Measurements from ENCODE around the gene ADD2.

ADD2 gene

DNA sequence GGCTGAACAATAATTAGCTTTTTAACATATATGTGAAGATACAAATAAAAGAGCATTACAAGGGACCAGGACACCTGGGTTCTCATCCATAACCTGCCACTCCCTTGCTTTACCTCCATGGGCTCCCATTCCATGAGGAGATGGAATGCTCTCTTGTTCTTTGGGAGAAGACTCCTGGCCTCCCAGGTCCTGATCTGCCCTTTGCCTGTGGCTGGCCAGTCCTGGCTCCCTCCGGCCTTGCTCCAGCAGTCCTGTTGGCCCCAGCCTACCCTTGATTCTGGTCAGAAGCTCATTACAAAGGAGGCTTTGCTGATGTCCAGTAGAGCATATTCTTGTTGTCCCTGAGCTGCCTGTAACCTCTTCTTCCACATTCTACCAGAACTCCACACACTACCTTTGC is 60.3 kb downstream of the ADD2 start:
- in situ Hi-C loops (cut with HindIII; ENCODE audit: low sequenced_read_pairs) = no loop called here

DNA sequence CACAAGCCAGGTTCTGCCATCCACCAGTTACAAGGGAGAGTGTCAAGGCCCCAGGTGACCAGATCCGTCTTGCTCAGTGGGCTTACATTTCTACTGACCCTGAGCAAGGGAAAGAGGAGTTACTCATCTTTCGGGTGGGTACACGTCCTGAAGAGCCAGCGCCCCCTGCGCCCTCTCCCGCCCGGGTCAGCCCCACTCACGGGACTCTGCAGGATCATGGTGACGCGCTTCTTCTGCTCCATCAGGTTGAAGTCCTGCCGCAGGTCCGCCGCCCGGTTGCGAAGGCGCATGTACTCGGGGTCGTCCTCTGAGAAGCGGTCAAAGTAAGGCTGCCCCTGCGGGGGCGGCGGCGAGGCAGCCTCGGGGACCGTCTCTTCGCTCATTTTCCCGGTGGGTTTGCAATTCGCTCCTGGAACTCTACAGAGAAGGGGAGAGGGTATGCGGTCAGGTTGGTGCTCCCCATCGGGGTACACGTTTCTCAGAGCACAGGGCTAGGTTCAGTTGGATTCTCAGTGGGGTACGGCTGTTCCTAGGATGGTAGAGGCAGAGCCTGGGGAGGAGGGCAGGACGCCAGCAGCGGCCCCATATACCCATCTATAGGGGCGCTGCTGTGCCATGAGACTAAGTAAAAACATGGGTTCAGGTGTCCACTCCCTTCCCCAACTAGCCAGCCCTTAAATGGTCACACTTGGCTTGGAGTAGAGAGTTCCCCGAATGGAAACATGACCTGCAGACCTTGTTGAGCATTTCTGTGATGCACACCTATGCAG is 61.8 kb downstream of the ADD2 start:
- in situ Hi-C loops (cut with HindIII; ENCODE audit: low sequenced_read_pairs) = no loop called here

DNA sequence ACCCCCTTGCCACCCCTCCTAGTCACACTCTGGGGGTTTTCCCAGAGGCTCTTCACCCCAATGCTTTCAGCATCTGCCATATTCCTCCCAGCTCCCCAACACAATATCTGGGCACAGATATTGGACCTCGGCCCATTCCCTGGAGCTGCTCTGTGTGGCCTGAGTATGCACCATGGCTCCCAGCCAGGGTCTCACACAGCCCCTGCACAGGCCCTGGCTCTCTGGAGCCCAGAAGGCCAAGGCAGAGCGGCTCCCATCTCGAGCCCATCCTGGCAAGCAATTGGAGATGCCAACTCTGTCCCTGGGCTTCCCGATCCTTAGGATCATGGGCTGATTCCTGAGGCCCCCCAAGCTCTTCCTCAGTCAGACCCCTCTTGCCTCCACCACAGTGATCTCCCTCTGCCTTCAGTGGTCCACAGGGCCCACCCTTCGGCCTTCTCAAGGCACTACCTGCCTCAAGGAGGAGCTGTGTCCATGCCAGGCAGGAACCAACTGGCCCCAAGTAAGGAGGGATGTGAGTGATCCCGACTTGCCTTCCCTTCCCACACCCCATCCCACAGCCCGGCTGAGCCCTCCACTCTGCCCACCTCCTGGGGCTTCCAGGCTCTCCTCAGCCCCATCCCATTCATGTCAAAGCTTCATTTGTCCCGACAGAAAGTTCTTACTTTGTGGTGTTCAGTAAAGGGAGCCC is 62.7 kb downstream of the ADD2 start:
- in situ Hi-C loops (cut with HindIII; ENCODE audit: low sequenced_read_pairs) = no loop called here

GRCh38 chr2:70703900-70704549 is 64.0 kb downstream of the ADD2 start:
- in situ Hi-C loops (cut with HindIII; ENCODE audit: low sequenced_read_pairs) = no loop called here

DNA sequence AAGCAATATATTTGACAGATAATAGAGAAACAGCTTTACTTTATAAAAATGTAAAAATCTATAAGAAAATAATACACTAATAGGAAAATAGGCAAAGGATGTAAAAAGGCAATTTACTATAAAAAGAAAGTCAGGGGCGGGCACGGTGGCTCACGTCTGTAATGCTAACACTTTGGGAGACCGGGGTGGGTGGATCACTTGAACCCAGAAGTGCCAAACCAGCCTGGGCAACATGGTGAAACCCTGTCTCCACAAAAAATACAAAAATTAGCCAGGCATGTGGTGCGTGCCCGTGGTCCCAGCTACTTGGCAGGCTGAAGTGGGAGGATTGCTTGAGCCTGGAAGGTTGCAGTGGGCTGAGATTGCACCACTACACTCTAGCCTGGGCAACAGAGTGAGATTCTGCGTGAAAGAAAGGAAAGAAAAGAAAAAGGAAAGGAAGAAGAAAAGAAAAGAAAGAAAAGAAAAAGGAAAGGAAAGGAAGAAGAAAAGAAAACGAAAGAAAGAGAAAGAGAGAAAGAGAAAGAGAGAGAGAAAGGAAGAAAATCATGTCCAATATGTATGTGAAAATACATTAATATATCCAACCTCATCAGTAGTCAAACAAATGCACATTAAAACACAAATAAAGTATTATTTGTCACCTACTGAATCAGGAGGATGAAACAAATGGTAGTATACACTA is 65.1 kb downstream of the ADD2 start:
- in situ Hi-C loops (cut with HindIII; ENCODE audit: low sequenced_read_pairs) = no loop called here

DNA sequence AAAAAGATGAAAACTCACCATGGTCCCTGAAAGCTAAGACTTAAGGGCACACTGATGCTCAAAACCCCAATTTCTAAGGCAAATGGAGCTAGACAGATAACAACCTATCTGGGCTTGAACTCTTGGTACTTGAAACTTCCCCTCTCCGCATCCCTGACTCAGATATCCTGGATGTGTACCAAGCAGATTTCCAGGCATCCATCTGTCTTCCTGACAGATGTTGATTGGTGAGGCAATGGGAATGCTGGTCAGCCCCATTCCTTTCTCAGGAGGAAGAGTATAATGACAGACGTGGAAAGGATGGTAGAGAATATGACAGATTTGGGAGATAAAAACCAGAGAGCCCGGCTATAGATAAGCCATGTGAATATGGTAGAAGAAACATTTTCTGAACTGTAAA is 69.2 kb downstream of the ADD2 start:
- in situ Hi-C loops (cut with HindIII; ENCODE audit: low sequenced_read_pairs) = loop anchor here (5.0 kb wide), 1 partner anchor 58 kb away; no protein-coding TSS in a partner anchor

GRCh38 chr2:70697603-70698383 is 70.2 kb downstream of the ADD2 start:
- in situ Hi-C loops (cut with HindIII; ENCODE audit: low sequenced_read_pairs) = loop anchor here (5.0 kb wide), 1 partner anchor 60 kb away; no protein-coding TSS in a partner anchor

- in situ Hi-C loops (cut with HindIII; ENCODE audit: low sequenced_read_pairs) = loop anchor here (5.0 kb wide), 1 partner anchor 61 kb away; no protein-coding TSS in a partner anchor
Measured at GRCh38 chr2:70696142-70696541, 71.9 kb downstream of the ADD2 start.

- in situ Hi-C loops (cut with HindIII; ENCODE audit: low sequenced_read_pairs) = no loop called here
Measured at GRCh38 chr2:70692256-70692655, 75.7 kb downstream of the ADD2 start.

GRCh38 chr2:70691497-70692140 is 76.4 kb downstream of the ADD2 start:
- in situ Hi-C loops (cut with HindIII; ENCODE audit: low sequenced_read_pairs) = no loop called here

- in situ Hi-C loops (cut with HindIII; ENCODE audit: low sequenced_read_pairs) = no loop called here
Measured at GRCh38 chr2:70690846-70691245, 77.2 kb downstream of the ADD2 start.

GRCh38 chr2:70688427-70688826 is 79.6 kb downstream of the ADD2 start:
- in situ Hi-C loops (cut with HindIII; ENCODE audit: low sequenced_read_pairs) = no loop called here

DNA sequence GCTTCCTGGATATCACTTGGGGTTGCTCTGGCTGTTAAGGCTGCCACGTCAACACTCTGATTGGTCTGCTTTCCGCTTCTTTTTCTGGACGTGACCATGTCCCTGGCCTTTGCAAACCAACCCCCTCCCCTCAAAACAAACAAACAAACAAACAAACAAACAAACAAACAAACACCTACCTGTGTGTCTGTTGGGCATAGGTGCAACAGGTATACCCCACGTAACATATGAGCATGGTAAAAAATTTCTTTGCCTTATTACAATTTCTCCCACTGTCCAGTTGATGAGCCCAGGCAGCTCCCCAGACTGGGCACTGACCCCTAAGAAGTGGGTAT is 80.6 kb downstream of the ADD2 start:
- in situ Hi-C loops (cut with HindIII; ENCODE audit: low sequenced_read_pairs) = no loop called here

GRCh38 chr2:70686577-70687460 is 81.2 kb downstream of the ADD2 start:
- in situ Hi-C loops (cut with HindIII; ENCODE audit: low sequenced_read_pairs) = no loop called here

- in situ Hi-C loops (cut with HindIII; ENCODE audit: low sequenced_read_pairs) = no loop called here
Measured at GRCh38 chr2:70685771-70686171, 82.2 kb downstream of the ADD2 start.

DNA sequence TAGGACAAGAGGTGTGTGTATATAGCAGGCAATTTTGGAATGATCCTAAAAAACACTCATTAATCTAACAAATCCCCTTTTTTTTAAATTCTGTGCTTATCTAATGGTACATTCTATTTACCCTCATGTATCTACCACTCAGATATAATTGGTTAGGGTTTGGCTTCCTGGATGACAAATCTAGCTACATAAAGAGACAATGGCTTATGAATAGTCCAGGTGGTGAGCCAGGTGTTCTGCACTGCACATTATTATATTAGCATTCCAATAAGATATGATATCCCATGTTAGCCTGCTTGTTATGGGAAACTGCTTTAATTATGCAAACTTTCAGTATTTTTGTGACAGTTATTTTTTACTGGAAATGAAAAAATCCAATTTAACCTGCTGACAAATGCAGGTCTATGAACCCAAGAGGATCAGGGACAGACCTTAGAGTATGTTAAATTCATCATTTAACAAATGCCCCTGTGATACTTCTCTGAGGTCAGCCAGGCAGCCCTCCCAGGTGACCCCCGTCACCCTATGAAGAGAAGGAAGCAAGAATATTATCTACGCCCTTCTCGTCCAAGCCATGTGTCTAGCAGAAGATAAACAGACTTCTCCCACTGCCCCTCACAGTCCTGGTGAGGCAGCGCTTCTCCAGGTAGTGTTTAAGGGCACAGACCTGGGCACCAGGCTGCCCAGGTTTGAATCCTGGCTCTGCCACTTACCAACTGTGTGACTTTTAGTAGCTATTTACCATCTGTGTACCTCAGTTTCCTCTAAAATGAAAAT is 83.0 kb downstream of the ADD2 start:
- in situ Hi-C loops (cut with HindIII; ENCODE audit: low sequenced_read_pairs) = no loop called here

DNA sequence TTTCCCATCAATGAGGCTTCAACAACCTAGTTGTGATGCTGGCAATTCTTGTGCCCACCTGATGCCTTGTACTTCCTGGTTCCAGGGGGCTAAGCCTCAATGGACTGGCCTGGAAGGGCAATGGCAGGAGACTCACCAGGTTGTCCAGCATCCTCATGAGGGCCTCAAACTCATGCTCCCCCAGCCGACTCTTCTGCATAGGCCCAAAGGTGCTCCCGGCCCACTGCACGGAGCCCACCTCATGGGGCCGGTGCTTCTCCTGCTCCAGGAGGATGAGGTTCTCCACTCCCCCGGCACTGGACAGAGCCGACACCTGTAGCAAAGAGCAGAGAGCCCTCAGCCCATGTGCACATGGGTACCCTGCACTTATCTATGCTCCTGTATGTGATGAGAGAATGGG is 84.5 kb downstream of the ADD2 start:
- in situ Hi-C loops (cut with HindIII; ENCODE audit: low sequenced_read_pairs) = no loop called here

DNA sequence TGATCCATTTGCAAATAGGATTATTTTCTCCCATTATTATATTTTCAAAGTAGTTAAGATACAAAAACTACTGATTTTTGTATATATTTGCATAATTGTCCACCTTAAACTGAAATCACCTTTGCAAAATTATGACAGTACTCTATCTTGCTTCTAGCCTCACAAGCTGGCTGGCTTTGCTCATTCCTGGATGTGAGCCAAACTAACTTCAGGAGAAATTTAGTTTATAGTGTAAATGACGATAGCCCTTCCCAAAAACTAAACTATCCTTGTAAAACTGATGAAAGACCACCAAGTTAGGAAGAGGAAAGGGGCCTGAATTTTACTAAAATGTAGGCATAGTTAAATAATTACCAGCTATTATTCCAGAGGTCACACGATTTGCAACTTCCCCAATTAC is 87.3 kb downstream of the ADD2 start:
- in situ Hi-C loops (cut with HindIII; ENCODE audit: low sequenced_read_pairs) = no loop called here
